GM12874 (cell line): ENCODE data around the gene IL1RL2.
A peak's percentile ranks its signal among the peaks of the same experiment; 100 is the strongest.

Source experiments
- TF ChIP-seq, protein P1 (sequence below): IDR thresholded peaks from 2 replicates; pipeline ENCODE4 v1.5.1; 2011; ENCODE audit warnings: low read depth, mild to moderate bottlenecking, control low read depth, low read length, moderate library complexity; ENCODE audit not compliant: insufficient read depth

IL1RL2 gene

GRCh38 chr2:102226612-102227391 is 40.0 kb downstream of the IL1RL2 start:
- TF ChIP-seq, protein P1, sequence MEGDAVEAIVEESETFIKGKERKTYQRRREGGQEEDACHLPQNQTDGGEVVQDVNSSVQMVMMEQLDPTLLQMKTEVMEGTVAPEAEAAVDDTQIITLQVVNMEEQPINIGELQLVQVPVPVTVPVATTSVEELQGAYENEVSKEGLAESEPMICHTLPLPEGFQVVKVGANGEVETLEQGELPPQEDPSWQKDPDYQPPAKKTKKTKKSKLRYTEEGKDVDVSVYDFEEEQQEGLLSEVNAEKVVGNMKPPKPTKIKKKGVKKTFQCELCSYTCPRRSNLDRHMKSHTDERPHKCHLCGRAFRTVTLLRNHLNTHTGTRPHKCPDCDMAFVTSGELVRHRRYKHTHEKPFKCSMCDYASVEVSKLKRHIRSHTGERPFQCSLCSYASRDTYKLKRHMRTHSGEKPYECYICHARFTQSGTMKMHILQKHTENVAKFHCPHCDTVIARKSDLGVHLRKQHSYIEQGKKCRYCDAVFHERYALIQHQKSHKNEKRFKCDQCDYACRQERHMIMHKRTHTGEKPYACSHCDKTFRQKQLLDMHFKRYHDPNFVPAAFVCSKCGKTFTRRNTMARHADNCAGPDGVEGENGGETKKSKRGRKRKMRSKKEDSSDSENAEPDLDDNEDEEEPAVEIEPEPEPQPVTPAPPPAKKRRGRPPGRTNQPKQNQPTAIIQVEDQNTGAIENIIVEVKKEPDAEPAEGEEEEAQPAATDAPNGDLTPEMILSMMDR, result no peak

- TF ChIP-seq, protein P1, result no peak
Measured at GRCh38 chr2:102229141-102229769, 42.4 kb downstream of the IL1RL2 start.

DNA sequence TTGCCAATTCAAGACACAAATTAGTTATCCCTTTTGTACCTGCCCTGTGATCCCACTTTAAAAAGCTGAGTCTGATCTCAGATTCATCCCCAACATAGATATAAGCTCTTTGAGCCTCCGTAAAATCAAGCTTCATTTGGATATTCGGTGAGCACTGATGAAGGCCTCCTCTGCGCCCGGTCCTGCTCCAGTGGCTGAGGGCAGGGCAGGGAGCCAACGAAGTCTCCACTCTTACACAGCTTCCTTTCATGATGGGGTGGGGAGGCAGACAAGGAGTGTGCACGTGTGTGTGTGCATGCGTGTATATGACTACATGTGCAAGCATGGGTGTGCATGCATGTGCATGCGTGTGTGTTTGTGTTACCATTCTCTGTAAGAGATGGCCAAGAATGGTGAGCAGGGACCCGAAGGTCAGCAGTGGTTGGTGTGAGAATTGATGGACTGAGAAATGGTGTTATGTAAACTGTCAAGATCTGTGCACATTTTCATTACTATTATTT is 43.6 kb downstream of the IL1RL2 start:
- TF ChIP-seq, protein P1, result no peak

- TF ChIP-seq, protein P1, result no peak
Measured at GRCh38 chr2:102233132-102233884, 46.5 kb downstream of the IL1RL2 start.

DNA sequence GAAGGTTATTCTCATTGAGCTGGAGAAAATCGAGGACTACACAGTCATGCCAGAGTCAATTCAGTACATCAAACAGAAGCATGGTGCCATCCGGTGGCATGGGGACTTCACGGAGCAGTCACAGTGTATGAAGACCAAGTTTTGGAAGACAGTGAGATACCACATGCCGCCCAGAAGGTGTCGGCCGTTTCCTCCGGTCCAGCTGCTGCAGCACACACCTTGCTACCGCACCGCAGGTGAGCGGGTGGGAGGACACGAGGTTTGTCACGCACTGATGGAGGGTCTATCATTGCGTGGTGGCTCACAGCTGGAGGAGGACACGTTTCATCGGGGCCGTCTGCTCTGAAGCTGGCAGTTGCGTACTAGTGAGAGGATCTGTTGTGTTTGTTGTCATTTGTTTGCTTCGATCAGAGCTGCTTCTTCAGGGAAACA is 48.2 kb downstream of the IL1RL2 start:
- TF ChIP-seq, protein P1, result no peak

DNA sequence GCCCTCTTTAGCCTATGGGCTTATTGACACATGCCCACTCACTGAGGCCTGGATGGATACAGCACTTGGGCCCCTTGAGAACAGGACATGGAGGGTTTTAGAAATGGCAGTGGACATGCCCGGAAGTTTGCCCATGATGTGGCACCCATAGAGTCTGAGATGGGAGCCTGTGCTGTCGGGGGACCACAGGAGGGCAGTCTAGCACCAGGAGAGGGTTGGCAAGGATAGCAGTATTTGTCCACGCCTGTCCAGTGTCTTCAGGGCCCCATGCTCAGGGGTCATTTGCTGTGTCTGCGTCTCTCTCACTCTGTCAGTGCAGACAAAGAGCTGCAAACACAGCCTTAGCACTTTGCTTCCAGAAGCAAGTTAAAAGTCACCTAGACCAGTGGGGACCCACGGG is 48.7 kb downstream of the IL1RL2 start:
- TF ChIP-seq, protein P1, result peak; percentile 24; the same call in 1 of the 2 replicates

GRCh38 chr2:102236132-102236531 is 49.3 kb downstream of the IL1RL2 start:
- TF ChIP-seq, protein P1, result no peak
